Vagina (tissue), 2 donors: Measurements from ENCODE around the gene SMPD3.

ENCODE experiments used
- POLR2AphosphoS5 ChIP-seq, 2 donors: sonication (generic); formaldehyde crosslinking; IDR thresholded peaks; one replicate each; pipeline ENCODE4 v1.9.0; 2017; ENCODE audit warnings: antibody characterized with exemption in 2 of 2, mild to moderate bottlenecking in 2 of 2, low read depth in 1 of 2; ENCODE audit not compliant: insufficient read depth in 1 of 2
- TF ChIP-seq, protein P1 (sequence below), 3 experiments: fragments of 450-650 bp in 2 of 3; fragments of 200-600 bp in 1 of 3; sonication (generic) in 1 of 3; IDR thresholded peaks; one replicate each; pipeline ENCODE4 v1.5.1; 2017 to 2019; ENCODE audit warnings: antibody characterized with exemption in 3 of 3, mild to moderate bottlenecking in 2 of 3, moderate library complexity in 2 of 3

DNA sequence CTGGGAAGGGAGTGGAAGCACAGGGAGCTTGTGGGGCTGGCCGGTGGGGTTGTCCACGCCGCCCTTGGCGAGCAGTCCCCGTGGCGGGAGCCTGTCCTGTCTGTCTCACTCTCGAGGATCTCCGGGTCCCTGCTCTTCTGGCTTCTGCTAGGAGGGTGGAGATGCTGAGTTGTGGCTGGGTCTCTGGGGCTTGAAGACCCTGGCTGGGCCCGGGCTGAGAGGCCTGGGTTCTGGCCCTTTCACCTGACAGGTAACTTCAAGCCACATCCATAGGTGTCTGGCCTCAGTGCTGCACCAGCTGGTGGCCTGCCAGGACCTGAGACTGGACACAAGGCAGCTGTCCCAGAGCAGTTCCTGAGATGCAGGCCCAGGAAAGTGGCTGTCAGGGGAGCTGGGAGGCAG, 90.8 kb downstream of the SMPD3 start:
- TF ChIP-seq, protein P1, sequence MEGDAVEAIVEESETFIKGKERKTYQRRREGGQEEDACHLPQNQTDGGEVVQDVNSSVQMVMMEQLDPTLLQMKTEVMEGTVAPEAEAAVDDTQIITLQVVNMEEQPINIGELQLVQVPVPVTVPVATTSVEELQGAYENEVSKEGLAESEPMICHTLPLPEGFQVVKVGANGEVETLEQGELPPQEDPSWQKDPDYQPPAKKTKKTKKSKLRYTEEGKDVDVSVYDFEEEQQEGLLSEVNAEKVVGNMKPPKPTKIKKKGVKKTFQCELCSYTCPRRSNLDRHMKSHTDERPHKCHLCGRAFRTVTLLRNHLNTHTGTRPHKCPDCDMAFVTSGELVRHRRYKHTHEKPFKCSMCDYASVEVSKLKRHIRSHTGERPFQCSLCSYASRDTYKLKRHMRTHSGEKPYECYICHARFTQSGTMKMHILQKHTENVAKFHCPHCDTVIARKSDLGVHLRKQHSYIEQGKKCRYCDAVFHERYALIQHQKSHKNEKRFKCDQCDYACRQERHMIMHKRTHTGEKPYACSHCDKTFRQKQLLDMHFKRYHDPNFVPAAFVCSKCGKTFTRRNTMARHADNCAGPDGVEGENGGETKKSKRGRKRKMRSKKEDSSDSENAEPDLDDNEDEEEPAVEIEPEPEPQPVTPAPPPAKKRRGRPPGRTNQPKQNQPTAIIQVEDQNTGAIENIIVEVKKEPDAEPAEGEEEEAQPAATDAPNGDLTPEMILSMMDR (IDR thresholded peaks at IDR 0.05) = no peak
- no peak for TF ChIP-seq POLR2AphosphoS5 (IDR thresholded peaks at IDR 0.05; ENCODE audit: insufficient read depth in 1 of 2, low read depth in 1 of 2)
